ENCODE data around the gene WDR37. TPM values are rescaled to one million over a fixed set of nuclear protein-coding genes. Genes with fewer than 3 reads are reported as not detected.
"Not testable (repeated sequence)": the region's sequence is repeated elsewhere in the genome, so short reads cannot be mapped to it uniquely, and the experiment has no call there.

The WDR37 gene
- total RNA-seq, 1 experiment from 2014 or later, result 10.4 TPM

DNA sequence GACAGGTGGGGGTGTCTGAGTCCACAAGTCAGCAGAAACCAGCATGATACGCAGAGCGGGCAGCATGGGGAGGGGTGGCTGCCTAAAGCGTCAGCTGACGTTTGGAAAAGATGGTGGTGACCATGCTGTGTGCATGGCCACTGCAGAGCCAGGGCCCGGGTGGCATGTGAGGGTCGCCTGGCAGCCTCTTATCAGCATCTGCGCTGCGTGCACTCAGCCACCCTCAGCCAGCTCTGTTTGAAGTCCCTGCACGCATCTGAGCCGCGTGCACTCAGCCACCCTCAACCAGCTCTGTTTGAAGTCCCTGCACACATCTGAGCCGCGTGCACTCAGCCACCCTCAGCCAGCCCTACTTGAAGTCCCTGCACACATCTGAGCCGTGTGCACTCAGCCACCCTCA lies 61.5 kb downstream of the WDR37 start:
- ChIA-PET CTCF (no interaction called here), POLR2A (no interaction called here)
- Mint-ChIP-seq H3K9me3 (no peaks in the 10 kb centered on the region), H3K4me3 (no peak overlapping the region), H3K27me3 (ENCODE audit: low read depth) (no peaks in the 10 kb centered on the region), H3K4me1 (peaks cover 12% of the 10 kb centered on the region; the same call in 1 of the 2 replicates), H3K27ac (no peak overlapping the region), H3K36me3 (peaks cover 27% of the 10 kb centered on the region)
- no peak for ATAC-seq
- DNase-seq (ENCODE audit: low spot score), result no peak
- no peak for TF ChIP-seq NFATC4 (CRISPR knock-in tag; IDR thresholded peaks at IDR 0.05)
- no peak for TF ChIP-seq ZNF138 (CRISPR knock-in tag; conservative IDR thresholded peaks at IDR 0.05)
- no peak for TF ChIP-seq MXD4 (CRISPR knock-in tag; IDR thresholded peaks at IDR 0.05; ENCODE audit: borderline replicate concordance)

DNA sequence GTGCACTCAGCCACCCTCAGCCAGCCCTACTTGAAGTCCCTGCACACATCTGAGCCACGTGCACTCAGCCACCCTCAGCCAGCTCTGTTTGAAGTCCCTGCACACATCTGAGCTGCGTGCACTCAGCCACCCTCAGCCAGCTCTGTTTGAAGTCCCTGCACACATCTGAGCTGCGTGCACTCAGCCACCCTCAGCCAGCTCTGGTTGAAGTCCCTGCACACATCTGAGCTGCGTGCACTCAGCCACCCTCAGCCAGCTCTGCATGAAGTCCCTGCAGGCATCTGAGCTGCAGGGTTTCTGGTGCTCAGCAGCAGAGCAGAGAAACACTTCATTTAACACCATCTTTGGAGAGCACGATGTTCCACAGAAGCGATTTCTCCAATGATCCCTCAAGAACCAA lies 62.1 kb downstream of the WDR37 start:
- H3K27me3 Mint-ChIP-seq (ENCODE audit: low read depth); DNase-seq (ENCODE audit: low spot score); H3K27ac Mint-ChIP-seq; H3K9me3 Mint-ChIP-seq; ATAC-seq; H3K4me3 Mint-ChIP-seq; POLR2A ChIA-PET; CTCF ChIA-PET: not testable (repeated sequence)
- H3K4me1 Mint-ChIP-seq, result peaks cover 12% of the 10 kb centered on the region; the same call in 1 of the 2 replicates
- H3K36me3 Mint-ChIP-seq, result peaks cover 27% of the 10 kb centered on the region

DNA sequence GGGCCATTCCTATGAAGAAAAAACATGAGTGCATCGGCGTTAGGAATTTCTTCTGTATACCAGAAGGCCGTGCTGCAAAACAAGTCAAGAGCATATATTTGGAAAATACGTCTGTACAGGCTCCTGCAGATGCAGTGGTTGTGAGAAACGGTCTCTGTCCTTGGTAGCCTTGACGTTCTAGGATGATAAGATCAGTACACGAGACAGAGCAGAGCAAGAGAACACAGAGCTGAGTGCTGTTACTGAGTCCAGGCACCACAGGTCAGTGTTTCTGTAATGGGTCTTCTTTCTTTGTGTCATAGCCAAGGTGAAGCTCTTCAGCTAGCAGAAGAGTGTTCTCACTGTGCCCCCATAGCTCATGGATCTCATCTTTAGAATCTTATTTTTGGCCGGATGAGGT lies 62.8 kb downstream of the WDR37 start:
- ATAC-seq (no peak), DNase-seq (ENCODE audit: low spot score) (no peak)
- H3K4me1 Mint-ChIP-seq, result peaks cover 12% of the 10 kb centered on the region; the same call in 1 of the 2 replicates
- POLR2A ChIA-PET, result no interaction called here
- H3K27ac Mint-ChIP-seq, result no peak overlapping the region
- no peak overlapping the region for H3K4me3 Mint-ChIP-seq
- no peaks in the 10 kb centered on the region for H3K27me3 Mint-ChIP-seq (ENCODE audit: low read depth)
- no peaks in the 10 kb centered on the region for H3K9me3 Mint-ChIP-seq
- CTCF ChIA-PET, result interaction anchor here (1.0 kb wide), 1 partner anchor 125 kb away, joined by 3 read pairs; no protein-coding TSS in a partner anchor
- no peak for TF ChIP-seq JAZF1 (CRISPR knock-in tag; IDR thresholded peaks at IDR 0.05)
- no peak for TF ChIP-seq ZNF317 (CRISPR knock-in tag; IDR thresholded peaks at IDR 0.05; ENCODE audit: borderline replicate concordance, low read depth)
- TF ChIP-seq, protein P1, sequence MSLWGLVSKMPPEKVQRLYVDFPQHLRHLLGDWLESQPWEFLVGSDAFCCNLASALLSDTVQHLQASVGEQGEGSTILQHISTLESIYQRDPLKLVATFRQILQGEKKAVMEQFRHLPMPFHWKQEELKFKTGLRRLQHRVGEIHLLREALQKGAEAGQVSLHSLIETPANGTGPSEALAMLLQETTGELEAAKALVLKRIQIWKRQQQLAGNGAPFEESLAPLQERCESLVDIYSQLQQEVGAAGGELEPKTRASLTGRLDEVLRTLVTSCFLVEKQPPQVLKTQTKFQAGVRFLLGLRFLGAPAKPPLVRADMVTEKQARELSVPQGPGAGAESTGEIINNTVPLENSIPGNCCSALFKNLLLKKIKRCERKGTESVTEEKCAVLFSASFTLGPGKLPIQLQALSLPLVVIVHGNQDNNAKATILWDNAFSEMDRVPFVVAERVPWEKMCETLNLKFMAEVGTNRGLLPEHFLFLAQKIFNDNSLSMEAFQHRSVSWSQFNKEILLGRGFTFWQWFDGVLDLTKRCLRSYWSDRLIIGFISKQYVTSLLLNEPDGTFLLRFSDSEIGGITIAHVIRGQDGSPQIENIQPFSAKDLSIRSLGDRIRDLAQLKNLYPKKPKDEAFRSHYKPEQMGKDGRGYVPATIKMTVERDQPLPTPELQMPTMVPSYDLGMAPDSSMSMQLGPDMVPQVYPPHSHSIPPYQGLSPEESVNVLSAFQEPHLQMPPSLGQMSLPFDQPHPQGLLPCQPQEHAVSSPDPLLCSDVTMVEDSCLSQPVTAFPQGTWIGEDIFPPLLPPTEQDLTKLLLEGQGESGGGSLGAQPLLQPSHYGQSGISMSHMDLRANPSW (CRISPR knock-in tag; conservative IDR thresholded peaks at IDR 0.05; ENCODE audit: low read depth), result no peak
- no peak for TF ChIP-seq CREB1 (CRISPR knock-in tag; IDR thresholded peaks at IDR 0.05)
- TF ChIP-seq, protein P2, sequence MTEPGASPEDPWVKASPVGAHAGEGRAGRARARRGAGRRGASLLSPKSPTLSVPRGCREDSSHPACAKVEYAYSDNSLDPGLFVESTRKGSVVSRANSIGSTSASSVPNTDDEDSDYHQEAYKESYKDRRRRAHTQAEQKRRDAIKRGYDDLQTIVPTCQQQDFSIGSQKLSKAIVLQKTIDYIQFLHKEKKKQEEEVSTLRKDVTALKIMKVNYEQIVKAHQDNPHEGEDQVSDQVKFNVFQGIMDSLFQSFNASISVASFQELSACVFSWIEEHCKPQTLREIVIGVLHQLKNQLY (CRISPR knock-in tag; IDR thresholded peaks at IDR 0.05), result no peak
- no peak for TF ChIP-seq FOXP1 (CRISPR knock-in tag; IDR thresholded peaks at IDR 0.05; ENCODE audit: borderline replicate concordance)
- no peak for TF ChIP-seq SMAD4 (CRISPR knock-in tag; IDR thresholded peaks at IDR 0.05)
- no peak for TF ChIP-seq E2F1 (CRISPR knock-in tag; IDR thresholded peaks at IDR 0.05)
- TF ChIP-seq, protein P3, sequence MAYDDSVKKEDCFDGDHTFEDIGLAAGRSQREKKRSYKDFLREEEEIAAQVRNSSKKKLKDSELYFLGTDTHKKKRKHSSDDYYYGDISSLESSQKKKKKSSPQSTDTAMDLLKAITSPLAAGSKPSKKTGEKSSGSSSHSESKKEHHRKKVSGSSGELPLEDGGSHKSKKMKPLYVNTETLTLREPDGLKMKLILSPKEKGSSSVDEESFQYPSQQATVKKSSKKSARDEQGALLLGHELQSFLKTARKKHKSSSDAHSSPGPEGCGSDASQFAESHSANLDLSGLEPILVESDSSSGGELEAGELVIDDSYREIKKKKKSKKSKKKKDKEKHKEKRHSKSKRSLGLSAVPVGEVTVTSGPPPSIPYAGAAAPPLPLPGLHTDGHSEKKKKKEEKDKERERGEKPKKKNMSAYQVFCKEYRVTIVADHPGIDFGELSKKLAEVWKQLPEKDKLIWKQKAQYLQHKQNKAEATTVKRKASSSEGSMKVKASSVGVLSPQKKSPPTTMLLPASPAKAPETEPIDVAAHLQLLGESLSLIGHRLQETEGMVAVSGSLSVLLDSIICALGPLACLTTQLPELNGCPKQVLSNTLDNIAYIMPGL (CRISPR knock-in tag; IDR thresholded peaks at IDR 0.05), result no peak
- TF ChIP-seq, protein P4, sequence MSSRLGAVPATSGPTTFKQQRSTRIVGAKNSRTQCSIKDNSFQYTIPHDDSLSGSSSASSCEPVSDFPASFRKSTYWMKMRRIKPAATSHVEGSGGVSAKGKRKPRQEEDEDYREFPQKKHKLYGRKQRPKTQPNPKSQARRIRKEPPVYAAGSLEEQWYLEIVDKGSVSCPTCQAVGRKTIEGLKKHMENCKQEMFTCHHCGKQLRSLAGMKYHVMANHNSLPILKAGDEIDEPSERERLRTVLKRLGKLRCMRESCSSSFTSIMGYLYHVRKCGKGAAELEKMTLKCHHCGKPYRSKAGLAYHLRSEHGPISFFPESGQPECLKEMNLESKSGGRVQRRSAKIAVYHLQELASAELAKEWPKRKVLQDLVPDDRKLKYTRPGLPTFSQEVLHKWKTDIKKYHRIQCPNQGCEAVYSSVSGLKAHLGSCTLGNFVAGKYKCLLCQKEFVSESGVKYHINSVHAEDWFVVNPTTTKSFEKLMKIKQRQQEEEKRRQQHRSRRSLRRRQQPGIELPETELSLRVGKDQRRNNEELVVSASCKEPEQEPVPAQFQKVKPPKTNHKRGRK (CRISPR knock-in tag; IDR thresholded peaks at IDR 0.05; ENCODE audit: borderline replicate concordance), result no peak
- TF ChIP-seq, protein P5, sequence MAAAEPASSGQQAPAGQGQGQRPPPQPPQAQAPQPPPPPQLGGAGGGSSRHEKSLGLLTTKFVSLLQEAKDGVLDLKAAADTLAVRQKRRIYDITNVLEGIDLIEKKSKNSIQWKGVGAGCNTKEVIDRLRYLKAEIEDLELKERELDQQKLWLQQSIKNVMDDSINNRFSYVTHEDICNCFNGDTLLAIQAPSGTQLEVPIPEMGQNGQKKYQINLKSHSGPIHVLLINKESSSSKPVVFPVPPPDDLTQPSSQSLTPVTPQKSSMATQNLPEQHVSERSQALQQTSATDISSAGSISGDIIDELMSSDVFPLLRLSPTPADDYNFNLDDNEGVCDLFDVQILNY (CRISPR knock-in tag; IDR thresholded peaks at IDR 0.05), result no peak
- TF ChIP-seq IRF2 (CRISPR knock-in tag; IDR thresholded peaks at IDR 0.05; ENCODE audit: borderline replicate concordance, low read depth), result no peak
- no peak for TF ChIP-seq NFE2L1 (CRISPR knock-in tag; IDR thresholded peaks at IDR 0.05)
- TF ChIP-seq, protein P6, sequence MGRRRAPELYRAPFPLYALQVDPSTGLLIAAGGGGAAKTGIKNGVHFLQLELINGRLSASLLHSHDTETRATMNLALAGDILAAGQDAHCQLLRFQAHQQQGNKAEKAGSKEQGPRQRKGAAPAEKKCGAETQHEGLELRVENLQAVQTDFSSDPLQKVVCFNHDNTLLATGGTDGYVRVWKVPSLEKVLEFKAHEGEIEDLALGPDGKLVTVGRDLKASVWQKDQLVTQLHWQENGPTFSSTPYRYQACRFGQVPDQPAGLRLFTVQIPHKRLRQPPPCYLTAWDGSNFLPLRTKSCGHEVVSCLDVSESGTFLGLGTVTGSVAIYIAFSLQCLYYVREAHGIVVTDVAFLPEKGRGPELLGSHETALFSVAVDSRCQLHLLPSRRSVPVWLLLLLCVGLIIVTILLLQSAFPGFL (CRISPR knock-in tag; IDR thresholded peaks at IDR 0.05; ENCODE audit: borderline replicate concordance), result no peak
- no peak for TF ChIP-seq RORB (CRISPR knock-in tag; IDR thresholded peaks at IDR 0.05)
- TF ChIP-seq ZNF138 (CRISPR knock-in tag; conservative IDR thresholded peaks at IDR 0.05), result no peak
- H3K36me3 Mint-ChIP-seq, result peaks cover 30% of the 10 kb centered on the region

All from WTC11 (cell line).